ENCODE measurements around the gene FKBP11.

Gene FKBP11

DNA sequence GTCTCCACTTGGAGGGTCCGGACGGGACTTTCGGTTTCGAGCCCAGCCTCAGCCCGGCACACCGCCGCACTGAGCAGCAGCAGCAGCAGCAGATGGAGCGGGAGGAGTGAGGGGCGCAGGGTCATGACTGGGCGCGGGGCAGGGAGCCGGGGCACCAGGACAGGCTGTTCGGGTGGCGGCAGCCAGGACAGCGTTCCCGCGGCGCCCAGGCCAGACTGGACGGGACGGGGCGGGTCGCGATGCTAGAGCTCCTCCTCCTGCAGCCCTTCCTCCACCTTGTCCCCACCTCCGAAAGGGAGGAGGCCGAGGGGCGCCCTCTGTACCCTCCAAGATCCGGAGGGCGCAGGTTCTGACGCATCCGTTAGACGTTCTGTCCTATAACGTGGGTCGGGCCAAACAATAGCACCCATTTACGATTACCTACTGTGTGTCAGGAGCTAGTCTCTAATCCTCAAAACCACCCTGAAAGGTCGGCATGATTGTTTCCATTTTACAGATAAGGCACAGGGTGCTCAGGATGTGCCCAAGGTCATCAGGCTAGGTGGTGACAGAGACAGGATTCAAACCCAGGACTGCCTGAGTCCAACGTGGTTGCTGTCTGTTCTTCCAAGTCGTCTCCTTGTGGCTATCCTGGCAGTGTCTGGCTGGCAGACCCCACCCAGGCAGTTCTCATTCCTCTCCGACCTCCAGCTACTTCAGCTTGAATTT is at the start of gene FKBP11:
TSS of gene FKBP11 (minus strand) at position 189 of the 708 bp plus-strand sequence. CDS start at position 125, 64 bp downstream.
- DNase-seq: no peak

- DNase-seq: no peak
Measured at GRCh38 chr12:48973941-48974673, 48.8 kb upstream of the FKBP11 start.

- DNase-seq: no peak
Measured at GRCh38 chr12:48973531-48973930, 48.2 kb upstream of the FKBP11 start.

DNA sequence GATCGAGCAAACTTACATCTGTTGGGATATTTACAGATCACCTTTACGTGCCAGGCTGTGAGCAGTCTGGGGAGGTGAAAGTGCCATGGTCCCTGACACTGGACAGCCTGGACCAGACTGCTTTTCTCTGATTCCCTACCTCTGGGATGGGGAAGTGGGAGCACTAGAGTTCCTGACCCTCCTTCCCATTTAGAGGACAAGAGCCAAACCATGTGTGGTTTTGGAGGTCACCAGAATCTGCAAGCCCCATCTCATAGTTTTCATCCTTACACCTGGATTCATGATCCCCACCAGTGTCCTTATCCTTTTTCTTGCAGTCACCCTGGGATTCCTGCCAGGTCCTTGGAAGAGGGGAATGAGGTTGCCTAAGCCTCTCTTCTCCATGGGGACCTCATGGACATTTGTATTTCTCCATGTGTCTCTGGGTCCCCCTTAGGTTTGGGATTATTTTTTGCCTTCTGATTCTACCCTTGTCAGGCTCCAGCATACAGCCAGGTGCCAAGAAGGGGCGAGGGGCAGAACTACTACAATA is 47.7 kb upstream of the FKBP11 start:
- no peak for DNase-seq

DNA sequence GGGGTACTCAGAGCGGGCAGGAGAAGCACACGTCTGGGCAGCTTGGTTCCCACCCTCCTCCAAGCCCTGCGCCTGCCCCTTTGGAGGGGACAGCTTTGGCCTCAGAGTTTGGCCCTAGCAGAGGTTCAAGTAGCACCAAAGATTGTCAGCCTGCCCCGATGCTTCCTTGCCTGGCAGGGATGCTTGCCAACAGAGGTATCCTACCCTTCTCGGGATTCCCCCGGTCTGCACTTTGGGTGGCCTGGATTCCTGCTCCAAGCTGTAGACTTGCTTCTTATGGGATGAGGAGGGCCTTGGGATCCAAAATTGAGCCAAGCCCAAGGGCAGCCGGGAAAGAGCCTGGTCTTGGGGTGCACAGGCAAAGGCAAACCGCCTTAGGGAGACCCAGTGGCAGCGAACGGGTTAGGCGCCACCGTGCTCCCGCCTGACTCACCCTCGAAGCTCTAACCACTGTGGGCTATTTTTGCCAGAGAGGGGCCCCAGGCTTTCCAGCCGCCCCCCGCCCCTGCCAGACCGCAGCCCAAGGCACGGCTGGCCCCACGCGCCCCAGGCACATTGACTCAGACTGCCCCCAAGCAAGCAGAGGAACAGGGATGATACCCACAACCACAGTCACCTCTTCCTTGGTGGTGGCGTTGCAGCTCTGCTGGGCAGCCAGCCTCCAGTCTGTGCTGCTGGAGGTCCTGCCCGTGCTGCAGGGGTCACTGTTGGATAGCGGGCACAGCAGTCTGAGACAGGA is 47.1 kb upstream of the FKBP11 start:
- no peak for DNase-seq

DNA sequence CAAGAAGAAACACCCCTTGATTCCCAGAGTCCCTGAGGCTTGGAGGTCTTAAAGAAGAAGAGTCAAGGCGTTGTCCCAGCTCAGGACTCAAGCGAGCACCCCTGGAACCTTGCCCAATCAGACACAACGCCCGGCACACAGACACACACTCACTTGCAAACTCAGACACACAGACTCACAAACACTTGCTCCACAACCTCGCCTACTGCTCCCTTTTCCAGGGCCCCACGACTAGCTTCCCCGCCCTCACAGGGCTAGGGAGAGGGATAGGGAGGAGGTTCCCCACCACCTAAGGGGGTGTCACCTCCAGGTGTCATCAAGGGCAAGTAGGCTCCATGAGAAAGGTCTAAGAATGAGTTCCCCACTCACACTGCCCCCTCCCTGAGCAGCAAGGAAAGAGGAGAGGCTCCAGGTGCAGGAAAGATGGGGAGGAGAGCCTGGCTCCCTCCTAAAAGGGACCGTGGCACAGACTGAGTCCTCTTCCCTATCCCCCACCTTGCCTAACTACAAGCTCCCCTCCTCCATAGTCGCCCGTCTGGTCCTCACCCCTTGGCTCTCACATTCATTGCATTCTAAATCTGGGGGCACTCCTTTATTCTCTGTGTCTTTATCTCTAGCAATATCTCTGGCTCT is 45.5 kb upstream of the FKBP11 start:
- DNase-seq: no peak

- DNase-seq: no peak
Measured at GRCh38 chr12:48969833-48970701, 44.8 kb upstream of the FKBP11 start.

DNA sequence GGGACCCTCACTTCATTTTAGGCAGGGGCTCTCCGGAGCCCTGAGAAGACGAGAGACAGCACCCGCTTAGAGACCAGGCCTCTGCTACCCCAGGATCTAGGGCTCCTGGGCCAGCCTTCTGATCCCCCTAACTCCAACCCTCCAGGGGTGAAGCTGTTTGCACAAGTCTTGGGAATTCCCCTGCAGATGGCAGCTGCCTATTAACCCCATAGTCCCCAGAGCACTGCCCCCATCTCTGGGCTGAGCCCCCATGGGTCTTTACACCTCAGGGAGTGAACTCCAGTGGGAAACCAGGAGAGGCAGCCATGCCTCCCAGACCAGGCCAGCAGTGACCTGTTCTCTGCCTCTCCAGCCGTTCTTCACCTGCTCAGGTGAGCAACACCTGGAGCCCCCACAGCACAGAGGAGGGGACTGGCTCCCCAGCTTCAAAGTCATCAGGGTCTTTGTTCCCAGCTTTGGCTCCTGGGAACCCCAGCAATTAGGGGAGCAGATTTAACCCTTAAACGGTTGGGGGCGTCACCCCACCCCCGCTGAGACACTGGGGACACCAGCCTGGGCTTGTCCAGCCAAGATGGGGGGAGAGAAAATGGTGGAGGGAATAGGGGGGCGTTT is 44.0 kb upstream of the FKBP11 start:
- no peak for DNase-seq

DNA sequence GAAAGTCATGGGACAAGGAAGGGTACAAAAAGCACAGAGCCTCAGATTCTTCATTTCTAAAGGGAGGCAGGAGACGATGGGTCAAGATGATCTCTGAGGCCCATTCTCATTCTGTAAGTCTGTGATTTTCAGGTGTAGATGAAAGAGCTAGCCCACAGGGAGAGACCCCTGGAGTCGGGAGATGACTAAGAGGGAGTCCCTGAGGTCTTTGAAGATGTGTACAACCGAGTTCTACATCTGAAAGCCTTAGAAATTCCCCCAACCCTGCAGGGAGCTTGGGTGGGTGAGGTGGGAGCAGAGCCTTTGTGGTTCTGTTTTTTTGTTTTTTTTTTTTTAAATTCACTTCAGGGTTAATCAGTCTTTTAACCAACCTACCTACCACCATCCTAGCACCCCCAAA is 43.2 kb upstream of the FKBP11 start:
- no peak for DNase-seq

- no peak for DNase-seq
Measured at GRCh38 chr12:48967991-48968390, 42.7 kb upstream of the FKBP11 start.

DNA sequence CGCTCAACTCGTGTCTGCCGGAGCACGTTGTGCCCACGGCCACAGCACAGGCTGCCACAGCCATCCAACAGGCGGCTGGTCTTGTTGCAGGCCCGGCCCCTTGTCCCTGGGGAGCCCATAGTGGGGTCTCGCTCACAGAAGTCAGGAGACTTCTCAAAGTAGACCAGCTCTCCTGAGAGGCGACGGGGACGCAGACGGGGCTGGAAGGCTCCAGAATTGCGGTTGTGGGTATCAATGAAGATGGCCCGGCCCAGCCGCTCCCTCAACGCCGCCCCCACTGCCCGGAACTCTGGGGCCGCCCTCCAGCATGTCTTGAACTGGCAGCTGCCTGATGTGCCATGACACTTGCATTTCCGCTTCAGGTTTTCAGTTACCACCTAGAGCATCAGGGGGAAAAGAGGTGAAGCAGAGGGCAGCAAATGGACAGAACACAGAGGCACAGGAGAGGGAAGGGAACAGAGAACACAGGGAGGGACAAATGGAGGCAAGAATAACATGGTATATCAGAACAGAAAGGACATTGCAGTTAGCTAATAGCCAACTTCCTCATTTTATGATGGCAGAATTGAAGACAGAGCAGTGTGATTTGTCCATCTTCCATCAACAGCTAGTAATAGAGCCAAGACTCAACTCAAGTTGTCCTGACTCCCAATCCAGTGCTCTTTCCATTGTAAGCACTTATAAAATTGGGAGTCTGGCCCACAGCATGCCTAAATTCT is 41.0 kb upstream of the FKBP11 start:
- DNase-seq: no peak

- no peak for DNase-seq
Measured at GRCh38 chr12:48965298-48965838, 40.1 kb upstream of the FKBP11 start.

- DNase-seq: no peak
Measured at GRCh38 chr12:48961801-48962200, 36.5 kb upstream of the FKBP11 start.

GRCh38 chr12:48961331-48961730 is 36.0 kb upstream of the FKBP11 start:
- no peak for DNase-seq

GRCh38 chr12:48960834-48961233 is 35.5 kb upstream of the FKBP11 start:
- no peak for DNase-seq

DNA sequence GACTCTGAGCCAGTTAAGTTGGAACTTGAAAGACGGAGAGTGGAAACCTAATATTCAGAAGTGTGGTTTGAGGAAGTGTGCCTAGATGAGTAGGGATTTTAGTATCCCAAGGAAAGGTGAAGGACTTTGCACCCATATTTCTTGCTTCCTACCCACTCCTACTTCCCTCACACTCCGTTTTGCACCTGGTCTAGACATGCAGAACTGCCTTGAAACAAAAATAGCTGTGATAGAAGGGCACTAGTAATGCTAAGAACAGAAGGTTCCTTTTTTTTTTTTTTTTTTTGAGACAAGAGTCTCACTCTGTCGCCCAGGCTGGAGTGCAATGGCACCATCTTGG is 32.7 kb upstream of the FKBP11 start:
- no peak for DNase-seq

DNA sequence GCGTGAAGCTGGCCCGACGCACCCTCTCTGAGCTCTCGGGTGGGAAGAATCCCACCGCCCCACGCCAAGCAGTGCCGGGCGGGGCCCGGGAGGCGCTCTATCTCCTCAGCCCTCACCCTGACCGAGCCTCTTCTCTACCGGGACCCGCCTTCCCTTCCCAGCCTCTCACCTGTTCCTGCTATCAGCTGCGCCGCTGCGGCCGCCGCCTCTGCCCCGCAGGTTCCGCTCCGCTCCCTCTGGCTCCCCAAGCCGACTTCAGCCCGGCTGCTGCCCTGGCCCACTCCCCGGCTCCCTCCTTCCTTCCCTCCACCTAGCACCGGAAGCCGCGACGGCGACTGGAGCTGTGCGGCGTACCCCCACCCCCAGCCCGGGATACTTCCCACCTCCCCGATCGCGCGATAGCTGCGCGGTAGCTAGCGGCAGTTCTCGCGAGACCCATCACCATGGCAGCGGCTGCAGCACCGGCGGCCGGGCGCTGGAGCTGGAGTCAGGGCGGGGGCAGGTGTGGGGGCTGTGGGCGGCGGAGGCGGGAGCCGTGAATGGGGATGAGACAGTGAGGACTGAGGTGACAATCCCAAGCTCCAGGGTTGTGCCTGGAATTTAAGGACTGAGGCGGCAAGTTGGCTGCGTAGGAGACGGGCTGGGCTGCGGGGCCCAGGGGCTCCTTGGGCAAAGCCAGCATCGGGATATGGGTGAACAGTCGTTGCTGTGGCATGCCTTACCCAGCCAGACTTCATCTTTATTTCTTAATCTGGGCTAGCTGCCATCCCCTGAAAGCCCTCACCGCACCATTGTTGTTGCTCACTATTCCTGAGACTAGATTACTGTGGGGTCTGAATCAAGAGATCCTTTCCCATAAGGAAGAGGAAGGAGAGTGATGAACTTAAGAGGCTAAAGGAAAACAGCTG is 32.1 kb upstream of the FKBP11 start, which contains the start of gene ARF3:
TSS of gene ARF3 (minus strand) at position 347 of the 908 bp plus-strand sequence. CDS start 16,392 bp downstream, outside the sequence.
- DNase-seq: peak; percentile 67

DNA sequence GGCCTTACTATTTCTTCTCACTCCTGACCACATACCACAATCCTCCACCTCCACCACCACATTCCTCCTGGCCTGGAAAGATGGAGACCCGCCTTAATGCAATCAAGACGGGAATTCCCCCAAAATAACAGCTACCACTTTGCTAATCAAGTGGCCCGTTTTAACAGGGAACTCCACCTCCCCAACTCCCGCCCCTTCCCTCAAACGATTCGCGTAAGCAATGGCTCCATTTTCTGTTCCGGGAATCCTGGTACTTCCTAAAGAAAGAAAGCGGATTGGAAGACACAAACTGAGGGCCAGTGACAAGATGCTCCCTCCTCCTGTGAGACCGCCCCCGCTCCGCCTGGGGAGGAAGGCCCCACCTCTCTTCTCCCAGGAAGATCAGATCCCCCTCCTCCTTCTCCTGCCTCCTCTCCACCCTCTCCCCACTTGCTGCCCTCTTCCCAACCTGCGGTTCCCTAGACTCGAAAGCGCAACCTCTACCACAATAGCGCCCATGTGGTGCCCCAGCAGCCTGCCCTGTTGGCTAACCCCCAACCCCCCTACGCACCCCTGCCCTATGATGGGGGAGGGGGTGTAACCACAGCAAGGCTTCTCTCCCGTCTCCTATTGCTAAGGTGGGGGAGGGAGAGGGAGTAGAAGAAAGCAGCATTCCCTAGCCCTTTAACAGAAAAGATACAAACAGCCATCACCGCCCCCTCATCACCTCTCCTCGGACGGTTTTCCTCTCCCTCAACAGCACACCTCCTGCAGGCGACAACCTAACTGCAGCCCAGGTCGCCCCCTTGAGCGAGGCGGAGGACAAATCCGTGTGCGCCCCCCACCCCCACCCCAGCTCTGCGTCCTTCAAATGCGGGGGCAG is 31.2 kb upstream of the FKBP11 start:
- DNase-seq: no peak

Measured in SHP77 treated with DMSO at 0.1 percent for 48 hours (cell line).